BJ (cell line): ENCODE results near the gene TRAPPC12. TPM values are rescaled to one million over a fixed set of nuclear protein-coding genes. Genes with fewer than 3 reads are reported as not detected.

Experiments
- CTCF ChIA-PET: fragments of 350-600 bp; formaldehyde crosslinking; extraction: SDS; loops from one replicate; lab custom pipeline; 2021; ENCODE audit warnings: antibody characterized with exemption, inconsistent platforms; lab: Yijun Ruan, JAX
- POLR2A ChIA-PET: fragments of 300-600 bp; sonication (Branson Sonifier 250); formaldehyde crosslinking; extraction: SDS; loops from one replicate; lab custom pipeline; 2021; ENCODE audit warnings: antibody characterized with exemption; lab: Charles Lee
- DNase-seq: peaks from one replicate; pipeline ENCODE4 v3.0.0-alpha.2; 2011; ENCODE audit warnings: low read depth
- H3K27me3 ChIP-seq: 2 replicates; pipeline ENCODE4 v1.6.0; 2011; ENCODE audit warnings: low read length; ENCODE audit not compliant: control insufficient read depth, insufficient read depth
- H3K36me3 ChIP-seq: 2 replicates; pipeline ENCODE4 v1.5.1; 2011; ENCODE audit warnings: low read length; ENCODE audit not compliant: control insufficient read depth, insufficient read depth
- H3K4me3 ChIP-seq: 2 replicates; pipeline ENCODE4 v1.5.1; 2011; ENCODE audit warnings: low read depth, mild to moderate bottlenecking, control low read depth, low read length
- CTCF ChIP-seq: IDR thresholded peaks from 2 replicates; pipeline ENCODE4 v1.5.1; 2011; ENCODE audit warnings: low read depth, mild to moderate bottlenecking, control low read depth, inconsistent platforms, low read length, moderate library complexity; ENCODE audit not compliant: insufficient read depth
- polyA plus RNA-seq: library from polyadenylated mRNA; depleted of rRNA; stranded (reverse); fragments of >200 nt; gene quantifications from 2 replicates; pipeline ENCODE4 v1.2.3, GENCODE V29; 2011

The TRAPPC12 gene
- polyA plus RNA-seq, 1 experiment, result 57.8 TPM

- H3K4me3 ChIP-seq, result no peak overlapping the region
- TF ChIP-seq CTCF, result no peak
- DNase-seq, result no peak
- H3K27me3 ChIP-seq, result no peaks in the 10 kb centered on the region
- ChIA-PET CTCF (no interaction called here), POLR2A (no interaction called here)
- H3K36me3 ChIP-seq, result peaks cover 7% of the 10 kb centered on the region
These were observed 41.2 kb upstream of the TRAPPC12 start for GRCh38 chr2:3338340-3338739.

GRCh38 chr2:3340144-3340543 lies 39.4 kb upstream of the TRAPPC12 start:
- H3K27me3 ChIP-seq, result no peaks in the 10 kb centered on the region
- ChIA-PET POLR2A (no interaction called here), CTCF (interaction anchor here (0.5 kb wide), 1 partner anchor 24 kb away, joined by 3 read pairs; no protein-coding TSS in a partner anchor)
- H3K36me3 ChIP-seq, result peaks cover 2% of the 10 kb centered on the region
- H3K4me3 ChIP-seq, result no peak overlapping the region
- DNase-seq, result no peak
- no peak for TF ChIP-seq CTCF

- TF ChIP-seq CTCF, result no peak
- DNase-seq, result no peak
- Histone ChIP-seq H3K4me3 (no peak overlapping the region), H3K27me3 (no peaks in the 10 kb centered on the region), H3K36me3 (no peaks in the 10 kb centered on the region; the same call in 1 of the 2 replicates)
- POLR2A ChIA-PET, result no interaction called here
- CTCF ChIA-PET, result no interaction called here
These were observed 38.2 kb upstream of the TRAPPC12 start for GRCh38 chr2:3341336-3341735.

- Histone ChIP-seq H3K4me3 (no peak overlapping the region), H3K27me3 (no peaks in the 10 kb centered on the region), H3K36me3 (no peaks in the 10 kb centered on the region; the same call in 1 of the 2 replicates)
- DNase-seq, result no peak
- no peak for TF ChIP-seq CTCF
- ChIA-PET POLR2A (no interaction called here), CTCF (no interaction called here)
These were observed 37.2 kb upstream of the TRAPPC12 start for GRCh38 chr2:3342324-3342723.

- ChIA-PET POLR2A (no interaction called here), CTCF (no interaction called here)
- no peak for TF ChIP-seq CTCF
- no peak for DNase-seq
- no peaks in the 10 kb centered on the region; the same call in 1 of the 2 replicates for H3K36me3 ChIP-seq
- no peaks in the 10 kb centered on the region for H3K27me3 ChIP-seq
- H3K4me3 ChIP-seq, result no peak overlapping the region
These were observed 36.5 kb upstream of the TRAPPC12 start for GRCh38 chr2:3343012-3343411.
